HFF-Myc (cell line): ENCODE data around the gene KRABD2.

Experiments used
- DNase-seq: peaks from one replicate; pipeline ENCODE4 v3.0.0-alpha.2; 2011; ENCODE audit warnings: low read depth; ENCODE audit errors: extremely low read depth
- H3K4me3 ChIP-seq: replicated peaks from 2 replicates; pipeline ENCODE4 v1.5.1; 2011; ENCODE audit warnings: low read depth, mild to moderate bottlenecking, control low read depth, low read length
- TF ChIP-seq, protein P1 (sequence below): IDR thresholded peaks from 2 replicates; pipeline ENCODE4 v1.5.1; 2012; ENCODE audit warnings: mild to moderate bottlenecking, low read depth, low read length, control low read depth; ENCODE audit errors: missing control alignments

KRABD2 gene

DNA sequence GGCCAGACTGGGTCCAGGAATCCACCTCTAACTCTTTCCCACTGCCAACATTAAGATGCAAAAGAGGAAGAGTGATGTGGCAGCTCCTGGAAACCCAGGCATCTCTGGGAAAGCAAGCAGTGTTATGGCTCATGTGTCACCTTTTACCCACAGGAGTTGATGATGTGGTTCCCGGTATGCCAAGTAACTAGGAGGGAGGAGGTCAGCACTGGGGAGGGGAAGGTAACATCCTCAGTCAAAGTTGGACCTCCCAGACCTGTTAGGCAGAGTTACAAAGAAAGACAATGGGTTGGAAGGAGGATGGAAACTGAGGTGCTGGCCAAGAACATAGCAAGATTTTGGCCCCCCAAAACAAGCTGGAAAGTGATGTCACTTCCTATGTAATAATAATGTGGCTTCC, 11.4 kb downstream of the KRABD2 start:
- DNase-seq, result no peak
- H3K4me3 ChIP-seq, result no peak overlapping the region
- TF ChIP-seq, protein P1, sequence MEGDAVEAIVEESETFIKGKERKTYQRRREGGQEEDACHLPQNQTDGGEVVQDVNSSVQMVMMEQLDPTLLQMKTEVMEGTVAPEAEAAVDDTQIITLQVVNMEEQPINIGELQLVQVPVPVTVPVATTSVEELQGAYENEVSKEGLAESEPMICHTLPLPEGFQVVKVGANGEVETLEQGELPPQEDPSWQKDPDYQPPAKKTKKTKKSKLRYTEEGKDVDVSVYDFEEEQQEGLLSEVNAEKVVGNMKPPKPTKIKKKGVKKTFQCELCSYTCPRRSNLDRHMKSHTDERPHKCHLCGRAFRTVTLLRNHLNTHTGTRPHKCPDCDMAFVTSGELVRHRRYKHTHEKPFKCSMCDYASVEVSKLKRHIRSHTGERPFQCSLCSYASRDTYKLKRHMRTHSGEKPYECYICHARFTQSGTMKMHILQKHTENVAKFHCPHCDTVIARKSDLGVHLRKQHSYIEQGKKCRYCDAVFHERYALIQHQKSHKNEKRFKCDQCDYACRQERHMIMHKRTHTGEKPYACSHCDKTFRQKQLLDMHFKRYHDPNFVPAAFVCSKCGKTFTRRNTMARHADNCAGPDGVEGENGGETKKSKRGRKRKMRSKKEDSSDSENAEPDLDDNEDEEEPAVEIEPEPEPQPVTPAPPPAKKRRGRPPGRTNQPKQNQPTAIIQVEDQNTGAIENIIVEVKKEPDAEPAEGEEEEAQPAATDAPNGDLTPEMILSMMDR, result no peak

DNA sequence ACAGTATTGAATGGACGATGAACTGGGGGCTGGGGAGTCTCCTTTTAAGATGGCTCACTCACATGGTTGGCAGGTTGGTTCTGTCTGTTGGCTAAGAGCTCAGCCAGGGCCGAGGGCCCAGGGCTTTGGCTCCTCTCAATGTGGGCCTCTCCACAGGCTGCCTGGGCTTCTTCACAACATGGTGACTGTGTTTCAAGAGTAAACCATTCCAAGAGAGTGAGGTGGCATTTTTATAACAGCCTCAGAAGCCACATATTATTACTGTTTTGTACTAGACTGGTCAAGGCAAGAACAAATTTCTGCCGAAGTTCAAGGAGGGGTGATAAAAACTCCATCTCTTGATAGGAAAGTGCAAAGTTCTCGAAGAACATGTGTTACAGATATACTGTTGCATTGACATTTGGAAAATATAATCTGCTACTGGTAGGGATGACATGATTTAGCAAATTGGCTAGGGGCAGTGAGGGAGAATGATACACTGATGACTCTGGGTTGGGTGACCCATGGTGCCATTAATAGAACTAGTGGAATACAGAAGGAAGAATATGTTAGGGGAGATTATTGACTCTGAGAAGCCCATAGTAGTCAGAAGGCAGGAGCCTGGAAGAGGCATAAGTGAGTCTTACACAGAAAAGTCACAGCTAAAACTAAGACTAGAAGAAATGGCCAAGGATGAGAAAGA, 13.7 kb downstream of the KRABD2 start:
- DNase-seq, result no peak
- H3K4me3 ChIP-seq, result no peak overlapping the region
- TF ChIP-seq, protein P1, result no peak

DNA sequence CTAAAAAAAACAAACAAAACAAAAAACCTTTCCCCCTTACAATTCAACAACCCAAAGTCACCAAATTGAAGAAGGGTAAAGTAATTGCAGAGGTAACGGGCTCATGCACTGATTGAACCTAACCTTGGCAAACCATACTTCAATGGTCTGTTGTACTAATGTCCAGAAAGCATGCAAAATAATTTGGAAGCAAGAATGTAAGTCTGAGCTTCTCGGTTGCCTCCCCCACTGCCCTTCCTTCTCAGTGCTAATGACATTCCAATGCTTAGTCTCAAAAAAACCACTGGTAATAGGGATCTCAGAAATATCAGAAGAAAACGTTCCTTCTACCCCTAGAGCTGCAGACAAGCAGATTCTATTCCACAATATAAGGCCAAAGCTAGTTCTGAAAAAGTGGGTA, 15.8 kb downstream of the KRABD2 start:
- H3K4me3 ChIP-seq, result no peak overlapping the region
- no peak for DNase-seq
- TF ChIP-seq, protein P1, result no peak

DNA sequence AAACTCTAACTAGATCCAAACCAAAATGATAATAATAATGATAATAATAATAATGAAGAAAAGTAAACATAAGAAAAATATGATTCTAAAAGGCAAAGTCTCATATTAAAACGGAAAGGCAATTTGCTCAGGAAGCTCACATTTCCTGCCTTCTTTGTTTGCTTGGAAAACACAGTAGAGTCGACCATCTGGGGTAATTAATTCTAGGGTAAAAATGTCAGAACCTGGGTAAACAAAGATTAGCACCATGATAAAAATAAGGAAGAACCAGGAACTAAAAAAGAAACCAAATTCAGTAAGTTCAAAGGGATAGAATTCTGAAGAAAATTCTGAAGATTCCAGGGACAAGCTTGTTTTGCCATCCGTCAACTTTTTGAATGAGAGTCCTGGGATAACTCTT, 16.2 kb downstream of the KRABD2 start:
- no peak overlapping the region for H3K4me3 ChIP-seq
- DNase-seq, result no peak
- TF ChIP-seq, protein P1, result no peak

DNA sequence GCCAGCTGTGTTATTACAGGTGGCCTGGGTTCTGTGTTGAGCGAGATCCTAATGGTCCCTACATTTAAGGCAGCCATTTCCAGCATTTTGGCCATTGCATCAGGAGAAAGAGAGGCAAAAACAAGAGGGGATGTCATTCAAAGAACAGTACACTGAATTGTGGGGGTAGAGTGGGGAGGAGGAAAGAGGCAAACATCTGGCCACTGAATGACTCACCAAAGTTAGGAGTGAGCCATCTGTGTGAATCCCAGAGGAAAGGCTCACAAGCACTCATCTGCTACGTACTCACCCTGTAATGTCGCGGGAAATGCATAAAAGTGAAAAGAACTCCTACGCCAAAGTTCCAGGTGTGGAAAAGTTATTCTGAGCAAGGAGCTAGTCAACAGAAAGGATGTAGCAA, 16.7 kb downstream of the KRABD2 start:
- TF ChIP-seq, protein P1, result no peak
- peak; percentile 91 for DNase-seq
- no peak overlapping the region for H3K4me3 ChIP-seq

DNA sequence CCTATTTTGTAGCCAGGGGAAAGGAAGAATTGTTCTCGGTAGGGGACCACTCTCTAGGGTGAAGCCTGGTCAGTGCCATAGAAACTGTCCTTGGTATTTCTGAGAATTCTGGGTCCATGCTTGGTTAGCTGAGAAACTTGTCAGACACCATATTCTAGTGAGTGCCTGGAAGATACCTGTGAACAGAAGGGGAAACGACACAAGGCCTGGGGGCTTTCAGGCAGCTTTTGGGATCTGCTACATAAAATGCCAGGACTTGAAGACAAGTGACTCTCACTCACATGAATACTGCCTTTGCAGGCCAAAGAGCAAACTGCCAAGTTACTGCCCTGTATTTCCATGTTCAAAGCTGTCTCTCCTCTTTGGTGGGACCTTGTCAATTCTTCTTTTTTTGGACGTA, 18.6 kb downstream of the KRABD2 start:
- no peak overlapping the region for H3K4me3 ChIP-seq
- DNase-seq, result no peak
- TF ChIP-seq, protein P1, result no peak

DNA sequence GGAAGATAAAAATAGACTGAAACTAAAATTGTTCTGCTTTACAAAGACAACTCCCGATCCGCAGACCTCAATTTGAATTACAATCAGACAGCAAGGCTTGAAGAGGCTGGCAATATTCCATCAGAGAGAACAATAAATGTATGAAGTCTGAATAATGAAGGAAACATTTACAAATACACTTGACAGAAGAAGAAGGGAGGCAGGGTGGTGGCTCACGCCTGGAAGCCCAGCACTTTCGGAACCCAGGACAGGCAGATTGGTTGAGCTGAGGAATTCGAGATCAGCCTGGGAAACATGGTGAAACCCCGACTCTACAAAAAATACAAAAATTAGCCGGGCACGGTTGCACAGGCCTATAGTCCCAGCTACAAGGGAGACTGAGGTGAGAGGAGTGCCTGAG, 22.3 kb downstream of the KRABD2 start:
- TF ChIP-seq, protein P1, result no peak
- no peak overlapping the region for H3K4me3 ChIP-seq
- no peak for DNase-seq
